Ishikawa (cell line): ENCODE measurements around the gene PGF.

Source experiments
- CEBPB ChIP-seq: IDR thresholded peaks from 2 replicates; pipeline ENCODE4 v1.6.1; 2012
- CREB1 ChIP-seq: IDR thresholded peaks from 2 replicates; pipeline ENCODE4 v1.6.1; 2012; ENCODE audit warnings: low read depth
- EGR1 ChIP-seq: IDR thresholded peaks from 2 replicates; pipeline ENCODE4 v1.6.1; 2012
- EP300 ChIP-seq: IDR thresholded peaks from 2 replicates; pipeline ENCODE4 v1.6.1; 2012; ENCODE audit warnings: borderline replicate concordance
- FOXM1 ChIP-seq: IDR thresholded peaks from 2 replicates; pipeline ENCODE4 v1.6.1; 2012; ENCODE audit warnings: low read depth, borderline replicate concordance
- NFIC ChIP-seq: IDR thresholded peaks from 2 replicates; pipeline ENCODE4 v1.6.1; 2012
- RAD21 ChIP-seq: IDR thresholded peaks from 2 replicates; pipeline ENCODE4 v1.6.1; 2012; ENCODE audit warnings: low read depth
- TAF1 ChIP-seq: IDR thresholded peaks from 2 replicates; pipeline ENCODE4 v1.6.1; 2012; ENCODE audit warnings: low read depth, mild to moderate bottlenecking
- TCF12 ChIP-seq: IDR thresholded peaks from 2 replicates; pipeline ENCODE4 v1.6.1; 2012; ENCODE audit warnings: low read depth
- TEAD4 ChIP-seq: IDR thresholded peaks from 2 replicates; pipeline ENCODE4 v1.6.1; 2012
- YY1 ChIP-seq: IDR thresholded peaks from 2 replicates; pipeline ENCODE4 v1.6.1; 2012; ENCODE audit warnings: low read depth
- ZBTB7A ChIP-seq: IDR thresholded peaks from 2 replicates; pipeline ENCODE4 v1.6.1; 2012; ENCODE audit warnings: low read depth
- TF ChIP-seq, protein P1 (sequence below): IDR thresholded peaks from 2 replicates; pipeline ENCODE4 v1.6.1; 2012
- TF ChIP-seq, protein P2 (sequence below): IDR thresholded peaks from 2 replicates; pipeline ENCODE4 v1.6.1; 2012; ENCODE audit warnings: low read depth, mild to moderate bottlenecking
- TF ChIP-seq, protein P3 (sequence below): IDR thresholded peaks from 2 replicates; pipeline ENCODE4 v1.6.1; 2012

Gene PGF

GRCh38 chr14:74954232-74954946 lies 1.0 kb downstream of the PGF start:
- peak; percentile 42; the same call in 1 of the 2 replicates for TF ChIP-seq EP300
- TF ChIP-seq, protein P1, sequence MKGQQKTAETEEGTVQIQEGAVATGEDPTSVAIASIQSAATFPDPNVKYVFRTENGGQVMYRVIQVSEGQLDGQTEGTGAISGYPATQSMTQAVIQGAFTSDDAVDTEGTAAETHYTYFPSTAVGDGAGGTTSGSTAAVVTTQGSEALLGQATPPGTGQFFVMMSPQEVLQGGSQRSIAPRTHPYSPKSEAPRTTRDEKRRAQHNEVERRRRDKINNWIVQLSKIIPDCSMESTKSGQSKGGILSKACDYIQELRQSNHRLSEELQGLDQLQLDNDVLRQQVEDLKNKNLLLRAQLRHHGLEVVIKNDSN, result peak; percentile 46
- TF ChIP-seq TEAD4, result no peak
- TF ChIP-seq, protein P2, sequence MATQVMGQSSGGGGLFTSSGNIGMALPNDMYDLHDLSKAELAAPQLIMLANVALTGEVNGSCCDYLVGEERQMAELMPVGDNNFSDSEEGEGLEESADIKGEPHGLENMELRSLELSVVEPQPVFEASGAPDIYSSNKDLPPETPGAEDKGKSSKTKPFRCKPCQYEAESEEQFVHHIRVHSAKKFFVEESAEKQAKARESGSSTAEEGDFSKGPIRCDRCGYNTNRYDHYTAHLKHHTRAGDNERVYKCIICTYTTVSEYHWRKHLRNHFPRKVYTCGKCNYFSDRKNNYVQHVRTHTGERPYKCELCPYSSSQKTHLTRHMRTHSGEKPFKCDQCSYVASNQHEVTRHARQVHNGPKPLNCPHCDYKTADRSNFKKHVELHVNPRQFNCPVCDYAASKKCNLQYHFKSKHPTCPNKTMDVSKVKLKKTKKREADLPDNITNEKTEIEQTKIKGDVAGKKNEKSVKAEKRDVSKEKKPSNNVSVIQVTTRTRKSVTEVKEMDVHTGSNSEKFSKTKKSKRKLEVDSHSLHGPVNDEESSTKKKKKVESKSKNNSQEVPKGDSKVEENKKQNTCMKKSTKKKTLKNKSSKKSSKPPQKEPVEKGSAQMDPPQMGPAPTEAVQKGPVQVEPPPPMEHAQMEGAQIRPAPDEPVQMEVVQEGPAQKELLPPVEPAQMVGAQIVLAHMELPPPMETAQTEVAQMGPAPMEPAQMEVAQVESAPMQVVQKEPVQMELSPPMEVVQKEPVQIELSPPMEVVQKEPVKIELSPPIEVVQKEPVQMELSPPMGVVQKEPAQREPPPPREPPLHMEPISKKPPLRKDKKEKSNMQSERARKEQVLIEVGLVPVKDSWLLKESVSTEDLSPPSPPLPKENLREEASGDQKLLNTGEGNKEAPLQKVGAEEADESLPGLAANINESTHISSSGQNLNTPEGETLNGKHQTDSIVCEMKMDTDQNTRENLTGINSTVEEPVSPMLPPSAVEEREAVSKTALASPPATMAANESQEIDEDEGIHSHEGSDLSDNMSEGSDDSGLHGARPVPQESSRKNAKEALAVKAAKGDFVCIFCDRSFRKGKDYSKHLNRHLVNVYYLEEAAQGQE, result no peak
- TF ChIP-seq, protein P3, sequence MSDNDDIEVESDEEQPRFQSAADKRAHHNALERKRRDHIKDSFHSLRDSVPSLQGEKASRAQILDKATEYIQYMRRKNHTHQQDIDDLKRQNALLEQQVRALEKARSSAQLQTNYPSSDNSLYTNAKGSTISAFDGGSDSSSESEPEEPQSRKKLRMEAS, result no peak; the same call in 1 of the 2 replicates
- TF ChIP-seq CEBPB, result no peak
- TF ChIP-seq TAF1, result no peak
- TF ChIP-seq FOXM1, result no peak
- no peak for TF ChIP-seq CREB1
- TF ChIP-seq NFIC, result peak; percentile 98
- peak; percentile 90 for TF ChIP-seq ZBTB7A
- TF ChIP-seq RAD21, result no peak
- TF ChIP-seq EGR1, result no peak
- TF ChIP-seq TCF12, result peak; percentile 64; the same call in 1 of the 2 replicates
- peak; percentile 46; the same call in 1 of the 2 replicates for TF ChIP-seq YY1

DNA sequence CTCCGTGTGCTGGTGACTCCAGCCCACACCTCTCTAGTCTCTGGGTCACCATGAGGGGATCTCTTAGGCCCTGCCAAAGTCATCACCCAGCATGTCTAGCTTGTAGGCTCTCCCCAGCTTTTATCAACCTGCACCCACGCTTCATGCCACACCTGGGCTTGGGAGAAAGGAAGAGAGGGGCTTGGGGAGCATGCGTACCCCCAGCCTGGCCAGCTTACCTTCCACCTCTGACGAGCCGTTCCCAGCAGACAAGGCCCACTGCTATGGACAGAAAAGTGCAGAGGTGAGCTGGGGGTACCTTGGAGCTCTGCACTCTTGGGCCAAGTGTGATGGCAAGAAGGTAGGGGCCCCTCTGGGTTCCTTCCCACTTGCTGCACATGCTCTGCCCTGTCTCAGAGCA lies 1.7 kb downstream of the PGF start:
- TF ChIP-seq TAF1 (no peak), NFIC (no peak), FOXM1 (no peak), CEBPB (no peak), CREB1 (no peak)
- TF ChIP-seq, protein P3, result no peak

DNA sequence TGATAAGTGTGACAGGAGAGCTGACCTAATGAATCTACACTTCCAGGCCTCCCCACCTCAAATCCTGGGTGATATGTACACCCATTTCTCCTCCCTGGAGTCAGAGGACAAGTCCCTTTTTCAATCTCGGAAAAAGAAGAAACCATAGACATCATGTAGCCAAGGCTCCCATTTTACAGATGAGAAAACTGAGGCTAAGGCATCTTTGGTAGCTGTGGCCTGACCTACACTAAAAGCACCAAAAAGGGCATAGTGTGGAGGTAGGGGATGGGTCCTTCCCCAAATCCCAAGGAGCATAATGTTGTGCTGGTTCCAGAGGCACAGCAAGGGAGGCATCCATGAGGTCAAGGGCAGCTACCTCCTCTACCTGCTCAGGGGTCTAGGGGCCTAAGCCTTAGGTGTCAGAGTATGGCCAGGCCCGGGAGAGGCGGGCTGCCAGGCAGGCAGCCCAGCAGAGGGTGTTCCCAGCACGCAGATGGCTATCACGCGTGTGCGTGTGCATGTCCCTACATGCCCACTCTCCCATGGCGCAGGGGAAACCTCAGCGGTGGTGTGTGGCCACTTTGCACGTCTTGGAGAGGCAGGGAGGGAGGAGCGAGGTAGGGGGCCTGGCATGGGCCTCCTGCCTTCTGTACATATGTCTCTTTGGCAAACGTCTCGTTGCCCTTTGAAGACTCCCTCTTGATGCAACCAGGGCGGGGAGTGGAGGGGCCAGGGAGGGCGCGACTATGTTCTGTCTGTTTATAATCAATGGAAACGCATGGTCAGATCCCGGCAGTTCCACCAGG lies 2.5 kb downstream of the PGF start:
- no peak for TF ChIP-seq ZBTB7A
- no peak for TF ChIP-seq TCF12
- no peak for TF ChIP-seq TAF1
- TF ChIP-seq, protein P2, result no peak
- TF ChIP-seq RAD21, result no peak
- no peak for TF ChIP-seq CREB1
- TF ChIP-seq CEBPB, result no peak
- TF ChIP-seq, protein P3, result no peak
- no peak for TF ChIP-seq NFIC
- TF ChIP-seq, protein P1, result no peak
- no peak for TF ChIP-seq YY1
- no peak for TF ChIP-seq EP300
- no peak for TF ChIP-seq EGR1
- TF ChIP-seq TEAD4, result no peak
- no peak for TF ChIP-seq FOXM1

GRCh38 chr14:74952180-74952665 lies 3.2 kb downstream of the PGF start:
- TF ChIP-seq TAF1, result no peak
- TF ChIP-seq CEBPB, result no peak
- TF ChIP-seq YY1, result no peak
- no peak for TF ChIP-seq NFIC
- TF ChIP-seq EP300, result no peak
- TF ChIP-seq CREB1, result no peak

DNA sequence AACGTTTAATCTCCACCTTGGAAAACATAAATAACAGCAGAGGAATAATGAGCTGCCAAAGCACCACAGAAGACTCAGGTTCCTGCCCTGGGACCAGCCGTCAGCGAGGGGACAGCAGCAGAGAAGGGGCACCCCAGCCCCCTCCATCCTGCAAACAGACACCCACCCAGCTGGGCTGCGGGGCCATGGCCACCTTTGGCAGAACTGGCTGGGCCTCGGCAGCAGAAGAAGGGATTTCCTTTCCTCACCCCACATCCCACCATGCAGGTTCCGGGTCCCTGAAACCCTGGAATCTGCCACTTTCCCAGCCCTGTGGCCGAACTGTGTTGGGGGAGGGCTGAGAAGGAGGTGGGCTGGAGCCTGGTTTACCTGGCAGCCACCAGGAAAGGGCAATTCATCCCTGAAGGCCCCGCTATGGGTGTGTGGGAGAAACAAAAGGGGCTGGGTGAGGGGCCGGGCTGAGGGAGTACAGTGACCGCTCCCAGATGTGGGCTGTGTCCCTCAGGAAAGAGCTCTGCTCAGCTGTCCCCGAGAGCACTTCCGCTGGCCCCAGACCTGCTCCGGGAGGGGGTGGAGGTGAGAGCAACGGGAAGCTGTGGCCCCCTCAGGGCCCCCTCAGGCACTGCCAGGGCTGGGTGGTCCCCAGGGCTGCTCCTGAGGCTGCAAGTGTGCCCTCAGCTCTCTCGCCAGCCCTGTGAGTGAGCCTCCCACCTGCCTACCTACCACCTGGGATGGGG lies 3.8 kb downstream of the PGF start:
- TF ChIP-seq, protein P3, result no peak
- TF ChIP-seq YY1 (no peak), FOXM1 (no peak), TAF1 (no peak), CEBPB (no peak), RAD21 (no peak), NFIC (no peak), ZBTB7A (no peak), EP300 (no peak), TCF12 (no peak), EGR1 (no peak), CREB1 (no peak), TEAD4 (no peak)
- TF ChIP-seq, protein P1, result no peak
- TF ChIP-seq, protein P2, result no peak
